Esophagus squamous epithelium (tissue), 5 donors: ENCODE data around the gene MEF2C. TPM values are rescaled to one million over a fixed set of nuclear protein-coding genes. Genes with fewer than 3 reads are reported as not detected.
A peak's percentile ranks its signal among the peaks of the same experiment; 100 is the strongest.

Experiments
- DNase-seq: peaks from one replicate; lab custom pipeline; 2025; lab: John Stamatoyannopoulos, UW
- H3K27ac ChIP-seq, 4 donors: fragments of 200-600 bp; sonication (generic); one replicate each; pipeline ENCODE4 v1.5.1; 2016 to 2019; ENCODE audit warnings: mild to moderate bottlenecking in 1 of 4
- H3K27me3 ChIP-seq, 4 donors: fragments of 200-600 bp; sonication (generic); 1 replicate in 3 of 4; 2 replicates in 1 of 4; pipeline versions ENCODE4 v1.5.1 to v1.6.0; 2017 to 2021; ENCODE audit warnings: antibody characterized with exemption in 1 of 4
- H3K36me3 ChIP-seq, 3 donors: fragments of 200-600 bp; sonication (generic); one replicate each; pipeline ENCODE4 v1.5.1; 2016 to 2019
- H3K4me1 ChIP-seq, 3 donors: fragments of 200-600 bp; sonication (generic); one replicate each; pipeline ENCODE4 v1.5.1; 2017 to 2019
- H3K4me3 ChIP-seq, 4 donors: fragments of 200-600 bp; sonication (generic); 1 replicate in 3 of 4; 2 replicates in 1 of 4; pipeline ENCODE4 v1.5.1; 2016 to 2019; ENCODE audit warnings: mild to moderate bottlenecking in 2 of 4, moderate library complexity in 1 of 4
- H3K9me3 ChIP-seq, 3 donors: fragments of 200-600 bp; sonication (generic); one replicate each; pipeline ENCODE4 v1.5.1; 2016 to 2019
- CTCF ChIP-seq, 6 experiments: fragments of 450-650 bp in 4 of 6; fragments of 200-600 bp in 2 of 6; sonication (generic) in 2 of 6; IDR thresholded peaks; one replicate each; pipeline ENCODE4 v1.5.1; 2016 to 2019; ENCODE audit warnings: antibody characterized with exemption in 6 of 6, mild to moderate bottlenecking in 4 of 6, moderate library complexity in 4 of 6
- POLR2A ChIP-seq, 4 donors: fragments of 450-650 bp; IDR thresholded peaks; one replicate each; pipeline ENCODE4 v1.6.1; 2017; ENCODE audit warnings: antibody characterized with exemption in 4 of 4, mild to moderate bottlenecking in 4 of 4, moderate library complexity in 3 of 4
- WGBS, 2 donors: methylation state at CpG; one replicate each; pipeline ENCODE4 v1.1.5; 2018; 5-methylcytosine and 5-hydroxymethylcytosine counted together
- intact Hi-C: fragments of 100-400 bp; cut with DNase I; formaldehyde crosslinking; loops from one replicate; pipeline ENCODE4 v1.15.0; 2022
- total RNA-seq, 4 donors: library from RNA; depleted of rRNA; stranded (reverse); fragments of >200 nt; gene quantifications; one replicate each; pipeline ENCODE4 v1.1.0, GENCODE V29; 2016
- donor health status: DM: yes; HTN: yes; CAD: no.

Gene MEF2C
- total RNA-seq, 4 donors from 2014 or later = 3.1 to 17.5 (median 9.9) TPM

- Histone ChIP-seq H3K27me3 (peaks cover 0 to 10% (median 0%) of the 10 kb centered on the region in 4 donors), H3K4me1 (peaks cover 0 to 45% (median 3%) of the 10 kb centered on the region in 3 donors), H3K4me3 (peak overlapping the region; percentile 34 to 67 (median 60)), H3K27ac (peak overlapping the region; percentile 71 to 95 (median 91)), H3K36me3 (no peaks in the 10 kb centered on the region), H3K9me3 (no peaks in the 10 kb centered on the region)
- peak; percentile 4 for DNase-seq
- intact Hi-C loops = loop anchor here (10.0 kb wide), 1 partner anchor 49 kb away; no protein-coding TSS in a partner anchor
- TF ChIP-seq CTCF (IDR thresholded peaks at IDR 0.05) (no peak), POLR2A (IDR thresholded peaks at IDR 0.05) (peak in 2 of 4 donors; percentile 53 to 66)
- WGBS, 2 donors = 1% methylated on average over 24 to 36 of the region's 46 CpGs
Observed at GRCh38 chr5:88883836-88884607, 1.0 kb upstream of the MEF2C start.

- Histone ChIP-seq H3K27ac (peak overlapping the region; percentile 71 to 95 (median 91)), H3K27me3 (peaks cover 0 to 8% (median 0%) of the 10 kb centered on the region in 4 donors), H3K9me3 (no peaks in the 10 kb centered on the region), H3K4me3 (peak overlapping the region; percentile 34 to 67 (median 60)), H3K36me3 (no peaks in the 10 kb centered on the region), H3K4me1 (peaks cover 0 to 37% (median 3%) of the 10 kb centered on the region in 3 donors)
- intact Hi-C loops = loop anchor here (10.0 kb wide), 1 partner anchor 48 kb away; no protein-coding TSS in a partner anchor
- DNase-seq = no peak
- 1 to 5% methylated on average over 15 of the region's 15 CpGs for WGBS, 2 donors
- TF ChIP-seq CTCF (IDR thresholded peaks at IDR 0.05) = no peak
- TF ChIP-seq POLR2A (IDR thresholded peaks at IDR 0.05) = no peak
Observed at GRCh38 chr5:88882276-88883038, 527 bp downstream of the MEF2C start.

- Histone ChIP-seq H3K4me1 (peaks cover 0 to 40% (median 3%) of the 10 kb centered on the region in 3 donors), H3K4me3 (peak overlapping the region; percentile 34 to 67 (median 60)), H3K9me3 (no peaks in the 10 kb centered on the region), H3K36me3 (no peaks in the 10 kb centered on the region), H3K27ac (peak overlapping the region in 3 of 4 donors; percentile 90 to 95 (median 92)), H3K27me3 (peaks cover 0 to 8% (median 0%) of the 10 kb centered on the region in 4 donors)
- TF ChIP-seq CTCF (IDR thresholded peaks at IDR 0.05) (no peak), POLR2A (IDR thresholded peaks at IDR 0.05) (no peak)
- DNase-seq = no peak
- intact Hi-C loops = loop anchor here (10.0 kb wide), 1 partner anchor 47 kb away; no protein-coding TSS in a partner anchor
- 32 to 47% methylated on average over 5 of the region's 5 CpGs for WGBS, 2 donors
Observed at GRCh38 chr5:88881571-88881971, 1.4 kb downstream of the MEF2C start.

- TF ChIP-seq POLR2A (IDR thresholded peaks at IDR 0.05) (no peak), CTCF (IDR thresholded peaks at IDR 0.05) (no peak)
- H3K36me3 ChIP-seq = no peaks in the 10 kb centered on the region
- DNase-seq = no peak
- no peaks in the 10 kb centered on the region for H3K9me3 ChIP-seq
- H3K4me1 ChIP-seq = peaks cover 0 to 34% (median 3%) of the 10 kb centered on the region in 3 donors
- H3K27me3 ChIP-seq = peaks cover 0 to 8% (median 0%) of the 10 kb centered on the region in 4 donors
- WGBS, 2 donors = 30 to 42% methylated on average over 1 of the region's 1 CpG
- intact Hi-C loops = loop anchor here (10.0 kb wide), 1 partner anchor 45 kb away; no protein-coding TSS in a partner anchor
- H3K4me3 ChIP-seq = peak overlapping the region in 3 of 4 donors; percentile 59 to 67 (median 62)
- peak overlapping the region in 3 of 4 donors; percentile 77 to 92 (median 90) for H3K27ac ChIP-seq
Observed at GRCh38 chr5:88880201-88880600, 2.8 kb downstream of the MEF2C start.
